Activated CD4-positive, alpha-beta T cell treated with anti-CD3 and anti-CD28 coated beads, Interleukin-2, Interleukin-4, amounts not matched to agents 100 ng/mL and 50 ng/mL, durations not matched to agents 16 hours and 8 hours (primary cell): Measurements from ENCODE around the gene TSPEAR.
A peak's percentile ranks its signal among the peaks of the same experiment; 100 is the strongest.

ENCODE experiments used
- DNase-seq: peaks from one replicate; pipeline ENCODE4 v3.0.0-alpha.2; 2020; ENCODE audit warnings: low spot score

Gene TSPEAR

GRCh38 chr21:44483288-44484237 is 227.8 kb downstream of the TSPEAR start:
- no peak for DNase-seq

- no peak for DNase-seq
Observed at GRCh38 chr21:44482581-44483287, 228.6 kb downstream of the TSPEAR start.

GRCh38 chr21:44480200-44481053 is 230.9 kb downstream of the TSPEAR start:
- no peak for DNase-seq

- DNase-seq, result peak; percentile 38
Observed at GRCh38 chr21:44479556-44480199, 231.7 kb downstream of the TSPEAR start.

- no peak for DNase-seq
Observed at GRCh38 chr21:44478801-44479167, 232.6 kb downstream of the TSPEAR start.

- DNase-seq, result no peak
Observed at GRCh38 chr21:44478124-44478800, 233.1 kb downstream of the TSPEAR start.

GRCh38 chr21:44477712-44478111 is 233.7 kb downstream of the TSPEAR start:
- no peak for DNase-seq

GRCh38 chr21:44477131-44477530 is 234.2 kb downstream of the TSPEAR start:
- DNase-seq, result no peak

- DNase-seq, result no peak
Observed at GRCh38 chr21:44475266-44475845, 236.0 kb downstream of the TSPEAR start.

- DNase-seq, result no peak
Observed at GRCh38 chr21:44473915-44474555, 237.3 kb downstream of the TSPEAR start.

- no peak for DNase-seq
Observed at GRCh38 chr21:44471996-44472395, 239.4 kb downstream of the TSPEAR start.

GRCh38 chr21:44471341-44471740 is 240.0 kb downstream of the TSPEAR start:
- no peak for DNase-seq

- DNase-seq, result no peak
Observed at GRCh38 chr21:44467859-44468195, 243.5 kb downstream of the TSPEAR start.

- DNase-seq, result no peak
Observed at GRCh38 chr21:44466996-44467858, 244.1 kb downstream of the TSPEAR start.

GRCh38 chr21:44466351-44466954 is 244.9 kb downstream of the TSPEAR start:
- no peak for DNase-seq

GRCh38 chr21:44464351-44464750 is 247.0 kb downstream of the TSPEAR start:
- DNase-seq, result no peak

- DNase-seq, result no peak
Observed at GRCh38 chr21:44463724-44464123, 247.6 kb downstream of the TSPEAR start.

- DNase-seq, result no peak
Observed at GRCh38 chr21:44462834-44463200, 248.6 kb downstream of the TSPEAR start.
